GM18526 (cell line): ENCODE results near the gene GPER1.

Experiments used
- POLR2A ChIP-seq: IDR thresholded peaks from 3 replicates; pipeline ENCODE4 v1.6.1; 2011; ENCODE audit not compliant: insufficient read length; ENCODE audit errors: extremely low read depth

Gene GPER1

GRCh38 chr7:1059200-1060091, 28.5 kb upstream of the GPER1 start:
- no peak for TF ChIP-seq POLR2A

- TF ChIP-seq POLR2A: no peak
Measured at GRCh38 chr7:1060315-1061072, 27.4 kb upstream of the GPER1 start.

- no peak for TF ChIP-seq POLR2A
Measured at GRCh38 chr7:1061180-1061579, 26.7 kb upstream of the GPER1 start.

DNA sequence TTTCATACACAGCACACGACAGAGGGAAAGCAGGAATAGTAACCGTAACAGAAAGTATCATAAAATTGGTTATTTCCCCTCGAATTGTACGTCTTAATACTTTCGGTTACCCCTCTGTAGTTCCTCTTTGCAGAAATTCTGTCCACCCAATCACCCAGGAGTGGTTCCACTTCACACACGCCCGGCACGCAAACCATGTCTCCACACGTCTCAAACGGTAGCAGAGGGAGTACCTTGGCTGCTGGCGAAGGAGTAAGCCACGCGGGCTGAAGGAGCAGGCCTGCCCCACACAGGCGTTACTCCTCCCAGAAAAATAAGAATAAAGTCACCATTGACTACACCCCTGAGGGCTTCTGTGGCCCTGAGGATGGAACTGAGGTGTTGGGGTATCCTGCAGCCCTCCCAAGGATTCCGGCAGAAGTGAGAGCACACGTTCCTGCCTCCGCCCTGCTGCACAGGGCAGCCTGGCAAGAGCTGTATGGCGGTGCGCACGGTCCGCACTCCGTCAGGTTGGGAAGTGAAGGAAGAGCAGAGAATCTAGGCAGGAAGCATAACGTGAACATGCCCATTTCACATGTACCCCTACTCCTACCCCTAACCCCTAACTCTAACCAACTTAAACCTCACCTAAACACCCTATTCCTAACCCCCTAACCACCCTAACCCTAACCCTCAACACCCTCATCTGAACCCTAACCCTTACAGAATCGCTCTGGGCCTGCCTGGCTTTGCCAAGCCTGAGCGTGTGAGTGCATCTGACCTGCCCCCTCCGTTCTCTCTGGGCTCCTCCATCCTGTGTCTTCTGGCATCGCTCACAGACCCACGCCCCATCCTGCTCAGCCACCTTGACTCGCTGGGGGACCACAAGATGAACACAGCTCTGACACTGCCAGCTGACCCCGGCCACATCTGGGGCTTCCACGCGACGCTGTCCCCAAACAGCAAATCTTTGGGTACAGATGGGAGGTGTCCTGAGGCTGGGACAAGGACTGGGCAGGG, 25.3 kb upstream of the GPER1 start:
- peak; percentile 28 for TF ChIP-seq POLR2A

DNA sequence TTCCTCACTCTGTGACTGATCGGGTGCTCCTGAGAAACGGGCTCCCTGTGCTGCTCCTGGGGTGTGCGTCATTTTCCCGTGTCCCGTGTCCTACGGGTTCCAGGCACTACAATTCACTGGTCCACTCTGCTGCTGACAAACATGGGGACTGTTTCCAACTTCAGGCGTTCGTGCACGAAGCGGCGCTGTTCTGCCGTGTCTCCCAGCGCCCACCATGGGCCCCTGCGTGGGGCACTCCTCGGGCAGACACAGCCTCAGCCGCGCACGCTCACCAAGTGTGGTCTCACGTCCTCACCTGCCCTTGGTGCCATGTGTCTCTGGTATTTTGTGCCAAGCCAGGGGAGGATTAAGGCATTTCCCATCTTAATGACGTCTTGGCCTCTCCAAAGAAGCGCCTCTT, 24.6 kb upstream of the GPER1 start:
- no peak for TF ChIP-seq POLR2A

DNA sequence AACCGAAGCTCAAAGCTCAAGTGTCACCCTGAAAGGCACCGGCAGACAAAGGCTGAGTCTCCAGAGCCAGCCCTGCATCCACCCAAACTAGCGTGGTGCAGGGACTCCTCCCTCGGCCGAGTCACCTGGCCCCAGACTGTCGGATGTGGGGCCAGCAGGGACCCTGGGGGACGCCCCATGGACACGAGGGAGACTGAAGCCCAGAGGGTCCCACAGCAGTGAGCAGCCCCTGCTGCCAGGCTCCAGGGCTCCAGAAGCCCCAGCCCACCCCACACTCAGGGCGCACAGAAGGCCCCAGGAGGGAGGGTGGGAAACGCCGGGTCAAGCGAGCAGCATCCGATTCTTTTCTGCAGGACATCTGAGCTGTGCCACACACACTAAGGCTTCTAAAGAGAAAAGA, 23.3 kb upstream of the GPER1 start:
- TF ChIP-seq POLR2A: no peak

GRCh38 chr7:1065263-1065584, 22.7 kb upstream of the GPER1 start:
- TF ChIP-seq POLR2A: no peak

DNA sequence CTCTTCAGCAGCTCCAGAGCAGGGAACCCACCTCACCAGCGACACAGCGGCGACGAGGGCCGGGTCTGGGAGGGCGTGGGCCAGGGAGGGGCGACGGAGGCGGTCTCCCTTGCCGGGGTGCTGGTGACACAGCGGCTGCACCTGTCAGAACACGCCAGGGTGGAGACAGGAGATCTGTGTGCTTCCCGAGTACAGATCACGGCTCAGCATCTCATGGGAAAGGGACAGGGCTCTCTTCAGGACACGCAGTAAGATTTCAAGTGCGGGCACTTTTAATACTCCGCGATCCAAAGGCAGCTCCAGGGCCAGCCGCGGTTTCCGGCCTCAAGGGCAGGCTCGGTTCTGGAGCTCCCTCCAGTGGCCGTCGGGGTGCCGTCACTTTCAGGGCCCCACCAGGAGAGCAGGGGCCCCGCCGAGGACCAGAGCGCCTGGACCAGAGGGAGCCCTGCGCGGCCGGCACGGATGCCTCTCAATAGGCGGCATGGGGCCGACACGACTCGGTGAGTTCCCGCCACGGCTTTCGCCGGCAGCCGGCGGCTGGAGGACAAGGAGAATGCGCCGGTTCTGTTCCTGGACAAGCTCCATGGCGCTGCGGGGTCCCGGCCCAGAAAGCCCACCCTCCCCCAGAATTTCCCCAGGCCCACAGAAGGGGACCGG, 22.2 kb upstream of the GPER1 start:
- TF ChIP-seq POLR2A: no peak

DNA sequence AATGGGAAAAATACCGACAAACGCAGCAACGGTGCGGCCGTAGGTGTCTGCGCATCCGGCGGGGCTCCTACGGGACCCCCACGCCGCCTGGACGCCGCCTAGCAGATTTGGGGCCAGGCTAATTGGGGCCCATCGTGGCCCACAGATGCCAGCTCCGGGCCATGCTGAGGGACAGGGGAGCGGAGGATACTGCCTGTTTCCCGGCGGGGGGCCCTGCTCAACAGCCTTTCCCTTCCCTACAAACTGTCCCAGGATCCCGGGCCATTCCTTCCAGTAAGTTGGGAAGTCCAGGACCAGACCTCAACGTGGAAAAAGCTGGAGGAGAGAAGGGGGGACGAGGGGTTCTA, 21.7 kb upstream of the GPER1 start:
- no peak for TF ChIP-seq POLR2A

- TF ChIP-seq POLR2A: no peak
Measured at GRCh38 chr7:1068013-1068412, 19.9 kb upstream of the GPER1 start.

DNA sequence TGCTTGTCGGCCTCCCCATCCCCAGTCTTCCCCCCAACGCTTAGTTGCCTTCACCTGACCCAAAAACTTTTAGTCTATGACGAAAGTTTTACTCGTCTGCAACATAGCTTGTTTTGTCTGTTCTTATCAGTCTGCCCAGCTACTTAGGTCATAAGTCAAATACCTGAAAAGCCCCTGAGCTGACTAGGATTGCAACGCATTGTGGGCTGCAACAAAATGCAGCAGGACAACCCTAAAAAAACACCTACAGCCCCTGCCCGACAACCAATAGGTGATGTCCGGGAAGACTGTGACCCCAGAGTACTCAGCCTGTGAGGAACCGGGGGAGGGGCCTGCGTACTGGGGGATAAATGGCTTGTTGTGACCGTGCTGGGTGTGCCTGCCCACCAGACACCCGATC, 19.3 kb upstream of the GPER1 start:
- TF ChIP-seq POLR2A: no peak

- no peak for TF ChIP-seq POLR2A
Measured at GRCh38 chr7:1070544-1071011, 17.3 kb upstream of the GPER1 start.

DNA sequence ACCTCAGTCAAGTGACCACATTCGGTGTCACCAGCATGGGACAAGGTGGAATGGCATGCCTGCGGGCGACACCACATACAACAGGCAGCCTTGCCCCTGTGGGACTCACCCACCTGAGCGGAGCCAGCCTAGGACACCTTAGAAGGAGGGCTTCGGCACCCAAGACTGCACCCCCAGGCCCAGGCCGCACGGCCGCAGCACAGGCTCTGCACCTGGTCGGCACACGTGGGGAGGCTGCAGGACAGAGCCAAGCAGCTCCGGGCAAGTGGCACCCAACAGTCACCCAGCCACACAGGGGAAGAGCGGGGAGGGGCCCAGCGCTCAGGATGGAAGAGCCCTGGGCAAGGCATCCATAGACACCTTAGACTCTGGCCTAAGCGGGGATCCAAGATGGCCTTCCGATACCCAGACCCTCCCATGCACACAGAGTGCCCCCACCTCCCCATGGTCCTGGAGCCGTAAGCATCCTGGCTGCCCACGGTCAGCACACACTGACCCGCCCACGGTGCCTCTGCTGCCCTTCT, 16.1 kb upstream of the GPER1 start:
- no peak for TF ChIP-seq POLR2A

DNA sequence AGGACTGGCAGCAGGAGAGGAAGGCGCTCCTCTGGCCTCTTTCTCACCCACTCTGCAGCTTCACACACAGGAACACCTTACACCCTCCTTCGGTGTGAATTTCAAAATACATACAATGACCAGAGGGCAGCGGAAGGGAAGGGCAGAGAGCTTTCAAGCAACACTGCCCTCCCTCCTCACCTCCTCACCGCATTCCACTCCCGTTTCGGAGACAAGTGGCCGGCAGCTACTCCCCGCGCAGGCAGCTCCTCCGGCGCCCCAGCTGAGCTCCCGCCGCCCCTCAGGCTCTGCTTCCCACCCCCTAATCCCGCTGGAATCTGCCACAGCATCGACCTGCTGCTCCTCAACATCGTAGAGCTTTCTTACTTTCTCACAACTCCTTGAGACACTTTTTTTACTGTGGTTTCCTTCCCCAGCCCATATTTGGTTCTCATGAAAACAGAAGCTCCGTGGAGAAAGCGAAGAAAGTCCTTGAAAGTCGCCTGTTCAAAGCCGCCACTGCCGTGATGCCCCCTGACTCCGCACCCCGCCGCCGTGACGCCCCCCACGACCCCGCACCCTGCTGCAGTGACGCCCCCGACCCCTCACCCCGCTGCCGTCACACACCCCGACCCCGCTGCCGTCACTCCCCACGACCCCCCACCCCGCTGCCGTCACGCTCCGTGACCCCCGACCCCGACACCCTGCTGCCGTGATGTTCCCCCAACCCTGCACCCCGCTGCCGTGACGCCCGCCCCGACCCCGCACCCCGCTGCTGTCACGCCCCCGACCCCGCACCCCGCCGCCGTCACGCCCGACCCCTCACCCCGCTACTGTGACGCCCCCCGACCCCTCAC, 14.6 kb upstream of the GPER1 start:
- no peak for TF ChIP-seq POLR2A
